Panc1 (cell line): ENCODE data around the gene DDC. TPM values are rescaled to one million over a fixed set of nuclear protein-coding genes. Genes with fewer than 3 reads are reported as not detected.

Experiments
- ATAC-seq: fragments of 200-7000 bp; cut with Tn5 transposase; 2 replicates; pipeline ENCODE4 v1.9.1; 2020; ENCODE audit warnings: mild to moderate bottlenecking, moderate library complexity
- BruUV-seq: library from RNA; stranded (reverse); fragments of 400-500 nt; replicated peaks from 2 replicates; lab custom pipeline; 2021; lab: Mats Ljungman, UMichigan
- CTCF ChIA-PET: fragments of 300-600 bp; sonication (Branson Sonifier 250); formaldehyde crosslinking; loops from one replicate; lab custom pipeline; 2022; ENCODE audit warnings: antibody characterized with exemption; lab: Charles Lee
- POLR2A ChIA-PET: fragments of 300-600 bp; sonication (Branson Sonifier 250); formaldehyde crosslinking; loops from one replicate; lab custom pipeline; 2022; ENCODE audit warnings: antibody characterized with exemption; lab: Charles Lee
- DNase-seq: peaks from one replicate; pipeline ENCODE4 v3.0.0-alpha.2; 2010; ENCODE audit warnings: low read depth, low spot score
- H3K27ac ChIP-seq: 2 replicates; pipeline ENCODE4 v1.5.1; 2011; ENCODE audit warnings: mild to moderate bottlenecking, low read length, inconsistent platforms
- H3K27me3 ChIP-seq: fragments of 200-500 bp; sonication (Bioruptor generic); 2 replicates; pipeline ENCODE4 v1.6.0; 2014; ENCODE audit warnings: low read length, inconsistent platforms; ENCODE audit not compliant: control insufficient read depth, insufficient read depth
- H3K36me3 ChIP-seq: fragments of 200-500 bp; sonication (Bioruptor generic); 2 replicates; pipeline ENCODE4 v1.5.1; 2014; ENCODE audit warnings: inconsistent platforms, mild to moderate bottlenecking, low read length, moderate library complexity; ENCODE audit not compliant: control insufficient read depth, insufficient read depth
- H3K4me1 ChIP-seq: 2 replicates; pipeline ENCODE4 v1.5.1; 2011; ENCODE audit warnings: inconsistent platforms, mild to moderate bottlenecking, low read length, moderate library complexity; ENCODE audit not compliant: control insufficient read depth, insufficient read depth
- H3K4me3 ChIP-seq, 2 experiments: 2 replicates each; pipeline ENCODE4 v1.5.1; 2011 to 2012; ENCODE audit warnings: low read depth in 2 of 2, low read length in 2 of 2, mild to moderate bottlenecking in 2 of 2, inconsistent platforms in 1 of 2, moderate library complexity in 1 of 2
- H3K9me3 ChIP-seq: fragments of 200-500 bp; sonication (Bioruptor generic); 2 replicates; pipeline ENCODE4 v1.5.1; 2014; ENCODE audit warnings: low read depth, mild to moderate bottlenecking, inconsistent platforms, low read length, moderate library complexity; ENCODE audit not compliant: control insufficient read depth, insufficient read depth
- CTCF ChIP-seq: fragments of 450-650 bp; IDR thresholded peaks from 2 replicates; pipeline ENCODE4 v1.5.1; 2017; ENCODE audit warnings: mild to moderate bottlenecking
- POLR2AphosphoS5 ChIP-seq: IDR thresholded peaks from 2 replicates; pipeline ENCODE4 v1.6.1; 2012; ENCODE audit warnings: mild to moderate bottlenecking, low read depth, low read length, moderate library complexity
- REST ChIP-seq, 2 experiments: IDR thresholded peaks; 2 replicates each; pipeline ENCODE4 v1.6.1; 2011 to 2012; ENCODE audit warnings: low read depth in 2 of 2, control low read depth in 1 of 2, low read length in 1 of 2, mild to moderate bottlenecking in 1 of 2, moderate library complexity in 1 of 2; ENCODE audit not compliant: insufficient read depth in 1 of 2
- SIN3A ChIP-seq: IDR thresholded peaks from 2 replicates; pipeline ENCODE4 v1.6.1; 2012; ENCODE audit warnings: low read depth, mild to moderate bottlenecking, low read length, moderate library complexity, borderline replicate concordance; ENCODE audit not compliant: insufficient read depth
- TCF7L2 ChIP-seq: IDR thresholded peaks from 2 replicates; pipeline ENCODE4 v1.6.1; 2011; ENCODE audit warnings: mild to moderate bottlenecking, low read depth, low read length, inconsistent platforms
- in situ Hi-C: cut with HindIII; loops from 2 replicates; pipeline ENCODE4 v1.10.0; 2016; ENCODE audit warnings: low sequenced_read_pairs, low pct_unique_long_range_greater_than_20kb
- intact Hi-C: fragments of 100-400 bp; cut with micrococcal nuclease; formaldehyde crosslinking; loops from one replicate; pipeline ENCODE4 v1.10.0; 2022; ENCODE audit not compliant: unreplicated experiment
- total RNA-seq: library from RNA; stranded (reverse); gene quantifications from one replicate; pipeline ENCODE4 v1.2.1, GENCODE V29; 2021; ENCODE audit not compliant: unreplicated experiment

Gene DDC
- total RNA-seq, 1 experiment from 2014 or later: not detected

- H3K4me1 ChIP-seq: peaks cover 15% of the 10 kb centered on the region; the same call in 1 of the 2 replicates
- ATAC-seq (peak; percentile 99), DNase-seq (peak; percentile 53)
- POLR2A ChIA-PET: no interaction called here
- H3K9me3 ChIP-seq: no peaks in the 10 kb centered on the region
- peak within 1 kb of the TSS; percentile 75 to 88 for H3K4me3 ChIP-seq
- TF ChIP-seq SIN3A (peak; percentile 97), CTCF (no peak), POLR2AphosphoS5 (peak; percentile 85), TCF7L2 (peak; percentile 84), REST (IDR thresholded peaks at IDR 0.05; ENCODE audit: insufficient read depth in 1 of 2, low read depth in 2 of 2, low read length in 1 of 2) (0 out of 4 replicates have a peak, but pooled peaks of 1 of the 2 experiments have one; percentile 42)
- peak within 1 kb of the TSS; percentile 93 for H3K27ac ChIP-seq
- no peaks in the 10 kb centered on the region for H3K27me3 ChIP-seq
- intact Hi-C loops: no loop called here
- peaks cover 11% of the 10 kb centered on the region; the same call in 1 of the 2 replicates for H3K36me3 ChIP-seq
- no TSS peak for BruUV-seq
- CTCF ChIA-PET: interaction anchor here (0.7 kb wide), 1 partner anchor 269 kb away, joined by 3 read pairs; no protein-coding TSS in a partner anchor
- in situ Hi-C loops: no loop called here
Observed at GRCh38 chr7:50449881-50450589, 115.2 kb downstream of the DDC start, which contains the start of gene FIGNL1. FIGNL1 (minus strand) TSS chr7:50450350; CDS start chr7:50447287, 3,063 bp downstream.

GRCh38 chr7:50449501-50449880 lies 115.7 kb downstream of the DDC start:
- TF ChIP-seq SIN3A: no peak
- TF ChIP-seq POLR2AphosphoS5: no peak
- Histone ChIP-seq H3K27me3 (no peaks in the 10 kb centered on the region), H3K4me3 (peak overlapping the region; percentile 75 to 88), H3K27ac (peak overlapping the region; percentile 93), H3K4me1 (peaks cover 15% of the 10 kb centered on the region; the same call in 1 of the 2 replicates), H3K36me3 (peaks cover 15% of the 10 kb centered on the region; the same call in 1 of the 2 replicates), H3K9me3 (no peaks in the 10 kb centered on the region)
- intact Hi-C loops: no loop called here
- DNase-seq (no peak), ATAC-seq (no peak)
- POLR2A ChIA-PET: no interaction called here
- in situ Hi-C loops: no loop called here
- BruUV-seq: no TSS peak
- CTCF ChIA-PET: interaction anchor here (0.7 kb wide), 1 partner anchor 268 kb away, joined by 3 read pairs; no protein-coding TSS in a partner anchor

DNA sequence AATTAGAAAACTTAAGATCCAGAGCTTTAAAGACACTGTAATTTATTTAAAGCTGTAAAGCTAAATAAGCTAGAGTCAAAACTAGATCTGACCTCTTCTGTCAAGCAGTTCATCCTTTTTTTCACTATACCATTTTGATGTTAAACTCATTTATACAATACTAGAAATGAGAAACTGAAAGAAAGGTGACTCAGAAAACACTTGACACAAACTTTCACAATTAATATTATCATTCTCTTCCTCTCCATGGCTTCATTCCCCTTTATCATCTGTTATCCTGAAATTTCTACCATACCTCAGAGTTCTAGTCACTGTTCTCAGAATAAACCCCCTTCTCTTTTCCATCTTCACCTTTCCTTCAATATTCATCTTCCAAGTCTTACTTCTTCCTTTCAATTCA lies 116.4 kb downstream of the DDC start:
- no peak for TF ChIP-seq REST (IDR thresholded peaks at IDR 0.05; ENCODE audit: insufficient read depth in 1 of 2, low read depth in 2 of 2, low read length in 1 of 2)
- TF ChIP-seq POLR2AphosphoS5: no peak
- TF ChIP-seq CTCF: no peak
- no peak for TF ChIP-seq SIN3A
- no peak for TF ChIP-seq TCF7L2
- DNase-seq (no peak), ATAC-seq (no peak)
- in situ Hi-C loops: no loop called here
- H3K36me3 ChIP-seq: peaks cover 15% of the 10 kb centered on the region; the same call in 1 of the 2 replicates
- intact Hi-C loops: no loop called here
- TSS peak; percentile 65 for BruUV-seq
- peak overlapping the region; percentile 93; the same call in 1 of the 2 replicates for H3K27ac ChIP-seq
- H3K27me3 ChIP-seq: no peaks in the 10 kb centered on the region
- no peak overlapping the region for H3K4me3 ChIP-seq
- ChIA-PET CTCF (no interaction called here), POLR2A (no interaction called here)
- no peaks in the 10 kb centered on the region for H3K9me3 ChIP-seq
- H3K4me1 ChIP-seq: peaks cover 15% of the 10 kb centered on the region; the same call in 1 of the 2 replicates
